ENCODE measurements around the gene KDSR. TPM values are rescaled to one million over a fixed set of nuclear protein-coding genes. Genes with fewer than 3 reads are reported as not detected.

Gene KDSR
- total RNA-seq, 1 experiment from 2014 or later = 26.8 TPM

GRCh38 chr18:63373161-63373560 lies 6.2 kb upstream of the KDSR start:
- H3K27me3 Mint-ChIP-seq (ENCODE audit: insufficient read depth, unreplicated experiment) = no peaks in the 10 kb centered on the region
- CTCF ChIA-PET = no interaction called here
- H3K9me3 Mint-ChIP-seq (ENCODE audit: unreplicated experiment) = no peaks in the 10 kb centered on the region
- Histone ChIP-seq H3K27me3 (replicated peaks; ENCODE audit: control insufficient read depth, insufficient read depth, low read length) (no peaks in the 10 kb centered on the region), H3K36me3 (ENCODE audit: control insufficient read depth, insufficient read depth, low read length) (no peaks in the 10 kb centered on the region), H3K4me1 (no peaks in the 10 kb centered on the region), H3K4me3 (ENCODE audit: low read depth, low read length) (no peak overlapping the region), H3K9me3 (no peaks in the 10 kb centered on the region)
- no peaks in the 10 kb centered on the region for H3K4me1 Mint-ChIP-seq (ENCODE audit: low read depth, unreplicated experiment)
- TF ChIP-seq CTCF (IDR thresholded peaks at IDR 0.05; ENCODE audit: insufficient read depth in 1 of 2, low read depth in 1 of 2, low read length in 1 of 2, severe bottlenecking in 1 of 2, unreplicated experiment in 1 of 2) = no peak
- POLR2A ChIA-PET = no interaction called here
- intact Hi-C loops (cut with micrococcal nuclease; ENCODE audit: unreplicated experiment) = no loop called here
- no TSS peak for BruUV-seq (replicated peaks)
- no peak overlapping the region for H3K4me3 Mint-ChIP-seq (ENCODE audit: unreplicated experiment)
- no peak for DNase-seq
- no peak overlapping the region for H3K27ac Mint-ChIP-seq (ENCODE audit: unreplicated experiment)
- H3K36me3 Mint-ChIP-seq (ENCODE audit: insufficient read depth, unreplicated experiment) = no peaks in the 10 kb centered on the region

GRCh38 chr18:63368611-63369010 lies 1.6 kb upstream of the KDSR start:
- no peaks in the 10 kb centered on the region for H3K27me3 ChIP-seq (replicated peaks; ENCODE audit: control insufficient read depth, insufficient read depth, low read length)
- no peaks in the 10 kb centered on the region for H3K9me3 ChIP-seq
- BruUV-seq (replicated peaks) = no TSS peak
- Mint-ChIP-seq H3K9me3 (ENCODE audit: unreplicated experiment) (no peaks in the 10 kb centered on the region), H3K36me3 (ENCODE audit: insufficient read depth, unreplicated experiment) (no peaks in the 10 kb centered on the region), H3K4me3 (ENCODE audit: unreplicated experiment) (peak overlapping the region; percentile 94), H3K27ac (ENCODE audit: unreplicated experiment) (no peak overlapping the region), H3K4me1 (ENCODE audit: low read depth, unreplicated experiment) (no peaks in the 10 kb centered on the region), H3K27me3 (ENCODE audit: insufficient read depth, unreplicated experiment) (no peaks in the 10 kb centered on the region)
- ChIA-PET CTCF (no interaction called here), POLR2A (no interaction called here)
- no peaks in the 10 kb centered on the region for H3K36me3 ChIP-seq (ENCODE audit: control insufficient read depth, insufficient read depth, low read length)
- intact Hi-C loops (cut with micrococcal nuclease; ENCODE audit: unreplicated experiment) = no loop called here
- H3K4me1 ChIP-seq = no peaks in the 10 kb centered on the region
- no peak for TF ChIP-seq CTCF (IDR thresholded peaks at IDR 0.05; ENCODE audit: insufficient read depth in 1 of 2, low read depth in 1 of 2, low read length in 1 of 2, severe bottlenecking in 1 of 2, unreplicated experiment in 1 of 2)
- no peak overlapping the region for H3K4me3 ChIP-seq (ENCODE audit: low read depth, low read length)
- DNase-seq = no peak

- Mint-ChIP-seq H3K4me3 (ENCODE audit: unreplicated experiment) (peak overlapping the region; percentile 94), H3K4me1 (ENCODE audit: low read depth, unreplicated experiment) (no peaks in the 10 kb centered on the region), H3K9me3 (ENCODE audit: unreplicated experiment) (no peaks in the 10 kb centered on the region), H3K27me3 (ENCODE audit: insufficient read depth, unreplicated experiment) (no peaks in the 10 kb centered on the region), H3K36me3 (ENCODE audit: insufficient read depth, unreplicated experiment) (no peaks in the 10 kb centered on the region), H3K27ac (ENCODE audit: unreplicated experiment) (peak overlapping the region; percentile 85)
- intact Hi-C loops (cut with micrococcal nuclease; ENCODE audit: unreplicated experiment) = loop anchor here (1.0 kb wide), 1 partner anchor 56 kb away; the partner anchor contains the start of gene VPS4B
- ChIA-PET POLR2A (interaction anchor here (0.6 kb wide), 1 partner anchor 161 kb away, joined by 3 read pairs; no protein-coding TSS in a partner anchor), CTCF (no interaction called here)
- Histone ChIP-seq H3K4me1 (no peaks in the 10 kb centered on the region), H3K9me3 (no peaks in the 10 kb centered on the region), H3K4me3 (ENCODE audit: low read depth, low read length) (peak overlapping the region; percentile 46), H3K36me3 (ENCODE audit: control insufficient read depth, insufficient read depth, low read length) (no peaks in the 10 kb centered on the region), H3K27me3 (replicated peaks; ENCODE audit: control insufficient read depth, insufficient read depth, low read length) (no peaks in the 10 kb centered on the region)
- TF ChIP-seq CTCF (IDR thresholded peaks at IDR 0.05; ENCODE audit: insufficient read depth in 1 of 2, low read depth in 1 of 2, low read length in 1 of 2, severe bottlenecking in 1 of 2, unreplicated experiment in 1 of 2) = no peak
- TSS peak; percentile 42 for BruUV-seq (replicated peaks)
- peak; percentile 37 to 39 for DNase-seq
These were observed 573 bp downstream of the KDSR start for GRCh38 chr18:63366213-63367052.
